CD4-positive, alpha-beta T cell treated with Interleukin-15 for 4 hours (primary cell): Measurements from ENCODE around the gene TLX3.

Experiments used
- DNase-seq: peaks from one replicate; pipeline ENCODE4 v3.0.0-alpha.2; 2020; ENCODE audit warnings: low spot score

TLX3 gene

GRCh38 chr5:171306166-171306565 lies 2.9 kb upstream of the TLX3 start:
- no peak for DNase-seq

GRCh38 chr5:171306781-171307591 lies 2.1 kb upstream of the TLX3 start:
- no peak for DNase-seq

DNA sequence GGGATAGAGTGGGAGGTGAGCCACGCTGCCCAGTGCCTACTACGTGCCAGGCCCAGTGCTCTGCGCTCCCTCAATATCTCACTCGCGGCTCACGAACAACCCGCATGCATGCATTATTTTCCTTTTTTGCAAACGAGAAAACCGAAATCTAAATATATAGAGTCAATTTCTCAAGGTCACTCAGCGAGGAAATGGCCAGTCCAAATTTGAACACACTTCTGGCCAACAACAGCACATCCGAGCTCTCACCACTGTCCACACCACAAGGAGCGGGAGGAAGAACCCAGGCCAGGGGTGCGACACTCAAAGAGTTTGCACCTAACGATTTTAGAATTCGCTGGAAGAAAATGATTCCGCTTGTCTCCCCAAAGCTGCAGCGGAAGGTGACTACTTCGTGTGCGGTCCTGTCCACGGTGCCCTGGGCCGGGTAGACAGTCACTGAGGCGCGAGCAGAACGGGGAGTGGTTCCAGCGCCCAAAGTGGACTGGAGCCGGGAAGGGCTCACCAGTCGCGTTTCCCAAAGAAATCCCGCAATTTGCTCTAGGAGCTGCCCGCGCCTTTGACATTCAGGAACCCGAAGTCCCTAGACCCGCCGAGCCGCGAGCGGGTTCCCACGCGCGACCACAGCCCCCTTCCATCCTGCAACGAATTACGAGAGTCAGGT lies 1.1 kb upstream of the TLX3 start:
- DNase-seq, result no peak

DNA sequence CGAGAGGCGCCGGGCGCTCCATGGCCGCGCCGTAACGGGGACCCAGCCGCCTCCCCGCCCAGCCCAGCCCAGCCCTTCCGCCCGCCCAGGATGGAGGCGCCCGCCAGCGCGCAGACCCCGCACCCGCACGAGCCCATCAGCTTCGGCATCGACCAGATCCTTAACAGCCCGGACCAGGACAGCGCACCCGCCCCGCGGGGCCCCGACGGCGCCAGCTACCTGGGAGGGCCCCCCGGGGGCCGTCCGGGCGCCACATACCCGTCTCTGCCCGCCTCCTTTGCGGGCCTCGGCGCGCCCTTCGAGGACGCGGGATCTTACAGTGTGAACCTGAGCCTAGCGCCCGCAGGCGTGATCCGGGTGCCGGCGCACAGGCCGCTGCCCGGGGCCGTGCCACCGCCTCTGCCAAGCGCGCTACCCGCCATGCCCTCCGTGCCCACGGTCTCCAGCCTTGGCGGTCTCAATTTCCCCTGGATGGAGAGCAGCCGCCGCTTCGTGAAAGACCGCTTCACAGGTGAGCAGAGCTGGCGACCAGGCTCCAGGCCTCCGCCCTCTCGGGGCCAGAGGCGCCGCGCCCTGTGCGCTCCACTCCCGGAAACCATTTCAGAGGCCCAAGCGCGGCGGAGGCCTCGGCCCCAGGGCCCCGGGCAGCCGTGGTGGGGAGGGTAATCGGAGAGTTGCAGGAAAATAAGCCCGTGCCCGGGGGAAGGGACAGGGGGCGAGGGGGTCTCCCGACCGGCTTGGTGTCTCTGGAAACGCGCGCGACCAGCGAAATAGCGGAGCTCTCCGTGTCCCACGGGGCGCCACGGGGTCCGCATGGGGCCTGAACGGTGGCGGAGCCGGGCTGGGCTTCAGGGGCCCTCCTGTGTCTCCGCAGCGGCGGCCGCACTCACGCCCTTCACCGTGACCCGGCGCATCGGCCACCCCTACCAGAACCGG lies 496 bp downstream of the TLX3 start:
- DNase-seq, result no peak

DNA sequence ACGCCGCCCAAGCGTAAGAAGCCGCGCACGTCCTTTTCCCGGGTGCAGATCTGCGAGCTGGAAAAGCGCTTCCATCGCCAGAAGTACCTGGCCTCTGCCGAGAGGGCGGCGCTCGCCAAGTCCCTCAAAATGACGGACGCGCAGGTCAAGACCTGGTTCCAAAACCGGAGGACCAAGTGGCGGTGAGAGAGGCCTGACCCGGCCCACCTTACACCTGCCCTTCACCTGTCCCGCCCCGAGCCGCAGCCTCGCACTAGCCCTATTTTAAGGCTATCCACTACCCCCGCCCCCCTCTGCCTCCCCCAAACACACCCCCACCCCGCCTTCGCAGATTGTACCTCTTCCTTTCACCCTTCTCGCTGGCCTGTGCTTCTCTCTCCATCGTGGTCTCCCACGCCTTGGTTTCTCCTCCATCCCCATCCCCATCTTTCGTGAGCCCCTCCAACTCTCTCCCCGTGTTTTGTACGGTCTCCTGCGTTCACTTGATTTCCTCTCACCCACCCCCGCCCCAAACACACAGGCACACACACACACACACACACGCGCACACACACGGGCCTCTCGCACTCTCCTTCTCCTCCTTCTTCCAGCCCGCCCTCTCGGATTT lies 1.3 kb downstream of the TLX3 start:
- DNase-seq, result no peak

DNA sequence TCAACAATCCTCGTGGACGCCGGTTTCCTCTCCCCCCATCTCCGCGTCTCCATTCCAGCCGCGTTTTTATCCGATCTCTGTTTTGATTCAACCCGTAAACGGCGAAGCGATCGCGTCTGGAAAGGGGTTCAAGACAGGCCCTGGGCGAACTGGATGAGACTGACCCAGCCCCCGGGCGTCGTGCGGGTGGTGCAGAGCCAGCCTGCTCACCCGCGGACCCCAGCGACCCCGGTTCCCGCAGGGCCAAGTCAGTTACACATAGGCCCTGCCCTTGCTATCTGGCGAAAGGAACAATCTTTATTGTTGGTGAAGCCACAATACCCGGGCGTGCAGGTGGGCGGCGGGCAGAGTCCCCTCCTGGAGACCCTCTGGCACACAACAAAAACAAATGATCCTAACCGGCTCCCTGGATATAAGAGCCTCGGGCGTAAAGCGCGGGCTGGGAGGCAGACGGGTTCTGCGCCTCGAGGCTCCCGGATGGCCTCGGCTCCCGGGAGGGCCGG lies 1.8 kb downstream of the TLX3 start:
- DNase-seq, result no peak

DNA sequence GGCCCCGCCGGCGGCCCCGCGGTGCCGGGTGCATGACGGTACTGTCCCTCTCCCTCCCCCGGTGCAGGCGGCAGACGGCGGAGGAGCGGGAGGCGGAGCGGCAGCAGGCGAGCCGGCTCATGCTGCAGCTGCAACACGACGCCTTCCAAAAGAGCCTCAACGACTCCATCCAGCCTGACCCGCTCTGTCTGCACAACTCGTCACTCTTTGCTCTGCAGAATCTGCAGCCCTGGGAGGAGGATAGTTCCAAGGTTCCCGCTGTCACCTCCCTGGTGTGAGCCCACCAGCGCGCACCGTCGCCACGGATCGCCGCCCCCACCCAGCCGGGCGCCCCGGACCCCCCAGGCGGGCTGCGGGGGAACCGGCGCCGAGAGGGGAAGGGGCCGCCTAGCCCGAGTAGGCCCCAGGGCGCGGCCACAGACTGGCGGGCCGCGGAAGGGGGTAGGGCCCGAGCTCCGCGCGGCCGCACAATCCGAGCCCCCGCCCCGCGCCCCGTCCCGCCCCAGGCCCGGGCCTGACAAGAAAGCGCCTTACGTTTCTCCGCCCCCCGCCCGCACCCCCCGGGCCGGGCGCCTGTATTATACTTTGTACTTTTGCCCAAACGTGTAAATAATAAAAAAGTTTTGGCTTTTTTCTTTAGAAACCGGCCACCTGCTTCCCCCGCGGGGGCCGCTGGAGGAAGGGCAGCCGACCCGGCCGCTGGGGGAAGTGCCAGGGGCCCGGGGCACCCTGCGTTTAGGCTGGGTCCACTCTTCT lies 2.5 kb downstream of the TLX3 start:
- no peak for DNase-seq

DNA sequence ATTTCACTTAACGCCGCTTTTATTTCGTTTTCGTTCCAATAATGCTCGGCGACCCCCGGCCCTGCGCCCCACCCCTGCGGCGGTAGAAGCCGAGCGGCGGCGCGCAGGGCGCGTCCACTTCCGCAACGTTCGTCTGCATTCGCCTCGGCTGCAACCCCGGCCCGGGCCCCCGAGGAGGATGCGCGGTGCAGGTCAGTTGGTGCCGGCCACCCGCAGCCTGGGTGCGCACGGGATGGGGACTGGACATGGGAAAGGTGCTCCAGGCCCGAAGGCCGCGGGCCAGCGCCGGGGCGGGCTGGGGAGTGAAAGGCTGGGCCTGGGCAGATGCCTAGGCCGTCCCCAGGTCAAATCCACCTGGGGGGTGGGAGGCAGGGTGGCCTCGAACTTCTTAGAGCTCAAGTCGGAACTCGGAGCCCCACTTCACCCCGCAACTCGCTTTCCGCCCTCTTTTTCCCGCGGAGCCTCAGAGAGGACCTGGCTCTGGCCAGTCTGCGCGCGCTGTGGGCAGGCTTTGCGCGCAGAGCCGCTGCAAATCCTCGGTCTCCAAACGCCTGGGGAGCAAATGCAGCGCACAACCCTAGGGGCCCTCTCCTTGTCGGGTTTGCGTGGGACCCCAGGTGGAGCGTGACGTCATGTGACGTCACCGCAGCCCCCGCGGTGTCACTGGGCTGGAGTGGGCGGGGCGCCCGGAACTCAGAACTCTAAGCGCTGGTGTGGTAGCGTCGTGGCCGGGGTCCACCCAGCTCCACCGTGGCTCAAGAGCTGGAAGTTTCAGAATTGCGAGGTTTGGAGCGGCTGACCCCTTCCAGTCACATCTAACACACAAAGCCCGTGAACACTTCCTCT lies 3.3 kb downstream of the TLX3 start:
- no peak for DNase-seq

- no peak for DNase-seq
Observed at GRCh38 chr5:171313481-171314206, 4.6 kb downstream of the TLX3 start.

DNA sequence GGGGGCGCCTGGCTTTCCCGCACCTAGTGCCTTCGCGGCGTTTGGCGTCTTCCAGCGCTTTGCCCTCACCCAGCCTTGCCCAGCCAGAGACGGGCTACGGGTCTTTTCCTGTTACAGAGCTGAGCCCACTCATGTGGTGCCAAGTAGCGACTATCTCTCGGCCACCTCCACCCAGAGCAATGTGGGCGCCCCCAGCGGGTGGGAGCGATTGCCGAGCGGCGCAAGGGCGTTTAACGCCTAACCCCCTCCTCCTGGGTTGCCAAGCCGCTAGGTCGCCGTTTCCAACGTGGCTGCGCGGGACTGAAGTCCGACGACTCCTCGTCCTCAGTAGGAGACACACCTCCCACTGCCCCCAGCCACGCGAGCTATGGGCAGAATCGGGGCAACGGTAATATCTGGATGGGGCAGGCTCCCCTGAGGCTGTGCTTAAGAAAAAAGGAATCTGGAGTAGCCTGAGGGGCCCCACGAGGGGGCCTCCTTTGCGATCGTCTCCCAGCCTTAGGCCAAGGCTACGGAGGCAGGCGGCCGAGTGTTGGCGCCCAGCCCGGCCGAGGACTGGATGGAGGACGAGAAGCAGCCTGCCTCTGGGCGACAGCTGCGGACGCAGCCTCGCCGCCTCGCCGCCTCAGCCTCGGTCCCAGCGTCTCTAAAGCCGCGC lies 5.8 kb downstream of the TLX3 start:
- no peak for DNase-seq

DNA sequence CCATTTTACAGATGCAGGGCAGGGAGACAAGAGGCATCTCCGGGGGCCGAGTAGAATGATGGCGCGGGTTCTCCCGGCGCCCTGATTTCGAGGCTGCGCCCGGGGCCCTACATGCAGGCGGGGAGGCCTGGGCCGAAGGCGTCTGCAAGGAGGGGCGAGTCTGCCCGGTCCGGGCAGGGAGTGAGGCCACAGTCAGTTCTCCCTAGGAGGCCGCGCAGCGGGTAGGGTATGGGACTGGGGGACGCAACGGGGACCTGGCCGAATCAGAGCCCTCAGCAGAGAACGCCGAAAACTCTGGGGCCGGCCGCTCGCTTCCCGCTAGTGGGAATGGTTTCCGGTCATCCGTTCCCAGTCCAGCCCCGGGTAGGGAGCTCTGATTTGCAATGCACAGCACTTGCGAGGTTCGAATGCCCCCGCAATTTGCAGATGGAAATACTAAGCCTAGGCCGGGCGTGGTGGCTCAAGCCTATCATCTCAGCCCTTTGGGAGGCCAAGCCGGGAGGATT lies 6.4 kb downstream of the TLX3 start:
- DNase-seq, result no peak

DNA sequence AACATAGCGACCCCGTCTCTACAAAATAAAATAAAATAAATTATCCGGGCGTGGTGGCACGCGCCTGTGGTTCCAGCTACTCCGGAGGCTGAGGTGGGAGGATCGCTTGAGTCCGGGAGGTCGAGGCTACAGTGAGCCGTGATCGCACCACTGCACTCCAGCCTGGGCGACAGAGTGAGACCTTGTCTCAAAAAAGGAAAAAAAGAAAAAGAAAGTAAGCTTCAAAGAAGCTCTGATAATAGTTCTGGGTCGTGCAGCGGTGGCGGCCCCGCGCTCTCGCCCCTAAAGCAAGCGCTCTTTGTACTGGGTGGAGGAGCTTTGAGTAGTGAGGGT lies 6.8 kb downstream of the TLX3 start:
- DNase-seq, result no peak

DNA sequence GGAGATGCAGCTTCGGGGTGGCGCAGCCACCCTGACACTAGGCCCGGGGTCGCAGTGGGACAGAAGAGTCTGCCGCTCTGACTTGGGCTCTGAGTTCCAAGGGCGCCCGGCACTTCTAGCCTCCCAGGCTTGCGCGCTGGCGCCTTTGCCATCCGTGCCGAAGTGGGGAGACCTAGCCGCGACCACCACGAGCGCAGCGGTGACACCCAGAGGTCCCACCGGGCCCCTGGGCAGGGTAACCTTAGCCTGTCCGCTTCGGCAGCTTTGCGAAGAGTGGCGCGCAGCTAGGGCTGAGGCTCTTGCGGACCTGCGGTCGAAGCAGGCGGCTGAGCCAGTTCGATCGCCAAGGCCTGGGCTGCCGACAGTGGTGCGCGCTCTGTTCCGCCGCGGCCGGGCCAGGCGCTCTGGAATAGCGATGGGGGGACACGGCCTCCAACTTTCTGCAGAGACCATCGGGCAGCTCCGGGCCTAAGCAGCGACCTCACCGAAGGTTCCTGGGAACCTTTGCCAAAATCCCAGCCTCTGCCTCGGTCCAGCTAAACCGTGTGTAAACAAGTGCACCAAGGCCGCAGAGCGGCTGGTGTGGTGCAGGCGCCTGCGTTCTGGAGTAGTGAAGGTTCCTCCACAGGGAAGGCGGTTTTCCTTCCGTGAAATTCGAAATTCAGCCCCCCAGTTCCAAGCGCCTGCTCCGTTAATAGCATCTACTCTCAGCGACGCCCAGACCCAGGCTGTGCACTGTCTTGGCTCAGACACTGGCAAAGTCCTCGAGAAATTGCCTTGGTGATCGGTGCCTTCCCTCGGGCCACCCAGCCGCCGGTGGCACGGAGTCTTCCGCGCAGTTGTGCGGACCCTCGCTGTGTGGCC lies 7.4 kb downstream of the TLX3 start:
- DNase-seq, result no peak

GRCh38 chr5:171317230-171317629 lies 8.2 kb downstream of the TLX3 start:
- no peak for DNase-seq

DNA sequence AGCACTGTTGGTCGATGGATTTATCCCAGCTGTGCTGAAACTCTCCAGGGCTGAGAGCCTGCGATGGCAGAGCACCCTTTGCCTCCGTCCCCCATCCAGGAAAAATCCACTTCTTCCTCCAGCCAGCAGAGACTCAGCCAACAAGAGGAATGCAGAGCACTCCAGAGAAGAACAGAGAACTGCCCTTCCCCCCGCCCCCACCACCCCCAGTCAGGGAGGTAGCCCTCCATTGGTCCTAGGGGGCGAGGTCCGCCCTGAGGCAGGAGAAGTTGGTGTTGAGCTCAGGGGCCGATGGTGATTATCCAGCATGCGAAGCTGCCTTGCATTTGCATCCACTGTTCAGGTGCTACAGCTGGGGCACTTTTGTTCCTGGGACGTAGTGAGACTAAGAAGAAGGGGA lies 9.0 kb downstream of the TLX3 start:
- DNase-seq, result no peak

DNA sequence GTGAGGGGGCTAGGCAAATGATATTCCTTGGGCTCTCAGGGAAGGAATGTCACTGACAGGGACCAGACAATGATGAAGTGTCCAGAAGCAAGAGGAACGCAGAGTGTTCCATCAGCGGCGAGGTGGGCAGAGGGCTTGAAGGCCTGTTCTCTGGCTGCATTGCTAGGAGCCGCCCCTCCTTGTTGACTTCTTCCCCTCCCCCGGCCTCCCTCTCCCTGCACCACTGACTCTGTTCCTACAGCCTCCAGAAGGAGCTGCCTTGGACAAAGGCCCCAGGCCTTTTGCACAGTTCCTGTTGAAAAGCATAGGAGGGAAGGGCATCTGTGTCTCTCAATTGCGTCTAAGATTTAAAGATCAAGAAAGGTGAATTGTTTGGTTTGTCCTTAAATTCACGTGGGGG lies 12.4 kb downstream of the TLX3 start:
- DNase-seq, result no peak

GRCh38 chr5:171322527-171322926 lies 13.5 kb downstream of the TLX3 start:
- DNase-seq, result no peak

DNA sequence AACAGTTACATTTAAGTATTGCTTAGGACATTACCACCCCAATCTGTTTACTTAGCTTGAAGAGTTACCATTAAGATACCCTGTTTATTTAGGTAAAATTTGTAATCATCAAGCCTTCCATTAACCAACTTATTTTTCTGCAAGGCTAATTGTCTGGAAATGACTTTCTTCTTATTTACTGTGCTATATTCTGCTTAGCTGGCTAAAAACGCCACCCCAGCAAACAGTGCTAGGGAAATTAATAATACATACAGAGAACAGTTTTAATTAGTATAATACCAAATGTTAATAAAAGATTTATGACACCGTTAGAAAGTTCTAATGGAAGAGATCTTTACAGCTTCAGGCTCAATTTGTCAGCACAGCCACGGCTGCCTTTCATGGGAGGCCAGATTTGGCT lies 14.0 kb downstream of the TLX3 start:
- no peak for DNase-seq
